ENCODE data around the gene TMEM131L. TPM values are rescaled to one million over a fixed set of nuclear protein-coding genes. Genes with fewer than 3 reads are reported as not detected.
A peak's percentile ranks its signal among the peaks of the same experiment; 100 is the strongest.
"Not testable (repeated sequence)": the region's sequence is repeated elsewhere in the genome, so short reads cannot be mapped to it uniquely, and the experiment has no call there.

Gene TMEM131L
- total RNA-seq, 2 experiments from 2014 or later = 37.6 to 41.6 TPM

GRCh38 chr4:153497988-153498967 lies 32.1 kb downstream of the TMEM131L start:
- peak overlapping the region; percentile 98 for H3K27ac Mint-ChIP-seq
- intact Hi-C loops (cut with micrococcal nuclease) = loop anchor here (1.0 to 2.0 kb wide), 4 partner anchors 10 to 65 kb away; no protein-coding TSS in a partner anchor

GRCh38 chr4:153499005-153499404 lies 32.8 kb downstream of the TMEM131L start:
- H3K4me1 Mint-ChIP-seq (ENCODE audit: low read depth) = peaks cover 89% of the 10 kb centered on the region
- H3K27me3 Mint-ChIP-seq (ENCODE audit: low read depth) = no peaks in the 10 kb centered on the region
- H3K4me3 Mint-ChIP-seq = peak overlapping the region; percentile 70
- H3K9me3 Mint-ChIP-seq = no peaks in the 10 kb centered on the region
- H3K36me3 Mint-ChIP-seq (ENCODE audit: low read depth) = peaks cover 14% of the 10 kb centered on the region
- H3K27ac Mint-ChIP-seq = peak overlapping the region; percentile 98
- intact Hi-C loops (cut with micrococcal nuclease) = no loop called here
- DNase-seq = no peak
- CTCF ChIA-PET = interaction anchor here (0.6 to 3.5 kb wide), 10 partner anchors 10 to 75 kb away, joined by 3 to 20 read pairs (median 4); partner anchors contain the start of gene TMEM131L

More at GRCh38 chr4:153497988-153498967, 32.1 kb downstream of the TMEM131L start:
- H3K4me1 Mint-ChIP-seq (ENCODE audit: low read depth) = peaks cover 91% of the 10 kb centered on the region
- peak overlapping the region; percentile 70 for H3K4me3 Mint-ChIP-seq
- peaks cover 14% of the 10 kb centered on the region for H3K36me3 Mint-ChIP-seq (ENCODE audit: low read depth)
- DNase-seq = peak; percentile 33
- H3K9me3 Mint-ChIP-seq = no peaks in the 10 kb centered on the region
- CTCF ChIA-PET = interaction anchor here (0.6 to 3.5 kb wide), 13 partner anchors 11 to 76 kb away, joined by 3 to 20 read pairs (median 5); no protein-coding TSS in a partner anchor
- H3K27me3 Mint-ChIP-seq (ENCODE audit: low read depth) = no peaks in the 10 kb centered on the region

GRCh38 chr4:153501578-153501977 lies 35.4 kb downstream of the TMEM131L start:
- no peak for DNase-seq
- H3K27me3 Mint-ChIP-seq (ENCODE audit: low read depth) = no peaks in the 10 kb centered on the region
- peaks cover 29% of the 10 kb centered on the region for H3K36me3 Mint-ChIP-seq (ENCODE audit: low read depth)
- no peaks in the 10 kb centered on the region for H3K9me3 Mint-ChIP-seq
- peak overlapping the region; percentile 84 for H3K27ac Mint-ChIP-seq
- no peak overlapping the region for H3K4me3 Mint-ChIP-seq
- H3K4me1 Mint-ChIP-seq (ENCODE audit: low read depth) = peaks cover 84% of the 10 kb centered on the region
- intact Hi-C loops (cut with micrococcal nuclease) = no loop called here
- CTCF ChIA-PET = interaction anchor here (0.6 to 1.2 kb wide), 7 partner anchors 16 to 155 kb away, joined by 3 to 6 read pairs (median 3); no protein-coding TSS in a partner anchor

- CTCF ChIA-PET = interaction anchor here (1.0 kb wide), 4 partner anchors 24 to 133 kb away, joined by 3 read pairs; no protein-coding TSS in a partner anchor
- DNase-seq = no peak
- peaks cover 87% of the 10 kb centered on the region for H3K4me1 Mint-ChIP-seq (ENCODE audit: low read depth)
- H3K27me3 Mint-ChIP-seq (ENCODE audit: low read depth) = no peaks in the 10 kb centered on the region
- no peak overlapping the region for H3K4me3 Mint-ChIP-seq
- H3K9me3 Mint-ChIP-seq = no peaks in the 10 kb centered on the region
- intact Hi-C loops (cut with micrococcal nuclease) = no loop called here
- H3K27ac Mint-ChIP-seq = peak overlapping the region; percentile 84
- H3K36me3 Mint-ChIP-seq (ENCODE audit: low read depth) = peaks cover 32% of the 10 kb centered on the region
These were observed 36.4 kb downstream of the TMEM131L start for GRCh38 chr4:153502584-153502983.

- Mint-ChIP-seq H3K36me3 (ENCODE audit: low read depth) (peaks cover 43% of the 10 kb centered on the region), H3K4me1 (ENCODE audit: low read depth) (peaks cover 79% of the 10 kb centered on the region), H3K4me3 (no peak overlapping the region), H3K27me3 (ENCODE audit: low read depth) (no peaks in the 10 kb centered on the region), H3K9me3 (peaks cover 5% of the 10 kb centered on the region), H3K27ac (peak overlapping the region; percentile 86)
- peak; percentile 42 for DNase-seq
- intact Hi-C loops (cut with micrococcal nuclease) = no loop called here
- CTCF ChIA-PET = interaction anchor here (0.7 to 1.0 kb wide), 2 partner anchors 14 to 35 kb away, joined by 3 to 5 read pairs; no protein-coding TSS in a partner anchor
These were observed 40.5 kb downstream of the TMEM131L start for GRCh38 chr4:153506341-153507309.

- H3K4me1 Mint-ChIP-seq (ENCODE audit: low read depth) = peaks cover 79% of the 10 kb centered on the region
- H3K27ac Mint-ChIP-seq = peak overlapping the region; percentile 63
- CTCF ChIA-PET = interaction anchor here (0.7 to 1.0 kb wide), 2 partner anchors 13 to 34 kb away, joined by 3 to 5 read pairs; no protein-coding TSS in a partner anchor
- H3K4me3 Mint-ChIP-seq = peak overlapping the region; percentile 37
- no peaks in the 10 kb centered on the region for H3K27me3 Mint-ChIP-seq (ENCODE audit: low read depth)
- peaks cover 5% of the 10 kb centered on the region for H3K9me3 Mint-ChIP-seq
- intact Hi-C loops (cut with micrococcal nuclease) = no loop called here
- DNase-seq = no peak
- H3K36me3 Mint-ChIP-seq (ENCODE audit: low read depth) = peaks cover 44% of the 10 kb centered on the region
These were observed 41.3 kb downstream of the TMEM131L start for GRCh38 chr4:153507310-153508073.

GRCh38 chr4:153509212-153509611 lies 43.1 kb downstream of the TMEM131L start:
- Mint-ChIP-seq H3K27ac (peak overlapping the region; percentile 30), H3K4me1 (ENCODE audit: low read depth) (peaks cover 84% of the 10 kb centered on the region), H3K36me3 (ENCODE audit: low read depth) (peaks cover 44% of the 10 kb centered on the region)
- CTCF ChIA-PET = interaction anchor here (1.0 kb wide), 1 partner anchor 11 kb away, joined by 3 read pairs; no protein-coding TSS in a partner anchor
- H3K27me3 Mint-ChIP-seq (ENCODE audit: low read depth); H3K4me3 Mint-ChIP-seq; DNase-seq; H3K9me3 Mint-ChIP-seq; intact Hi-C loops (cut with micrococcal nuclease): not testable (repeated sequence)

GRCh38 chr4:153509724-153510123 lies 43.6 kb downstream of the TMEM131L start:
- no peak for DNase-seq
- intact Hi-C loops (cut with micrococcal nuclease) = no loop called here

GRCh38 chr4:153510252-153511001 lies 44.3 kb downstream of the TMEM131L start:
- no peak overlapping the region for H3K27ac Mint-ChIP-seq
- peaks cover 81% of the 10 kb centered on the region for H3K4me1 Mint-ChIP-seq (ENCODE audit: low read depth)
- H3K36me3 Mint-ChIP-seq (ENCODE audit: low read depth) = peaks cover 36% of the 10 kb centered on the region
- CTCF ChIA-PET = no interaction called here
- H3K9me3 Mint-ChIP-seq = peaks cover 5% of the 10 kb centered on the region
- H3K27me3 Mint-ChIP-seq (ENCODE audit: low read depth) = no peaks in the 10 kb centered on the region
- H3K4me3 Mint-ChIP-seq = no peak overlapping the region
- intact Hi-C loops (cut with micrococcal nuclease) = loop anchor here (1.0 kb wide), 1 partner anchor 7 kb away; no protein-coding TSS in a partner anchor
- DNase-seq = no peak

More at GRCh38 chr4:153509724-153510123, 43.6 kb downstream of the TMEM131L start:
- Mint-ChIP-seq H3K27me3 (ENCODE audit: low read depth) (no peaks in the 10 kb centered on the region), H3K4me1 (ENCODE audit: low read depth) (peaks cover 83% of the 10 kb centered on the region), H3K36me3 (ENCODE audit: low read depth) (peaks cover 42% of the 10 kb centered on the region), H3K9me3 (peaks cover 5% of the 10 kb centered on the region), H3K27ac (no peak overlapping the region), H3K4me3 (no peak overlapping the region)
- CTCF ChIA-PET = interaction anchor here (1.0 kb wide), 1 partner anchor 11 kb away, joined by 3 read pairs; no protein-coding TSS in a partner anchor

GRCh38 chr4:153511104-153511503 lies 44.9 kb downstream of the TMEM131L start:
- Mint-ChIP-seq H3K9me3 (peaks cover 5% of the 10 kb centered on the region), H3K27me3 (ENCODE audit: low read depth) (no peaks in the 10 kb centered on the region), H3K27ac (no peak overlapping the region), H3K4me1 (ENCODE audit: low read depth) (peaks cover 78% of the 10 kb centered on the region), H3K4me3 (no peak overlapping the region), H3K36me3 (ENCODE audit: low read depth) (peaks cover 29% of the 10 kb centered on the region)
- CTCF ChIA-PET = no interaction called here
- intact Hi-C loops (cut with micrococcal nuclease) = loop anchor here (1.0 kb wide), 1 partner anchor 8 kb away; no protein-coding TSS in a partner anchor
- no peak for DNase-seq
